HG02981 (cell line): ENCODE measurements around the gene LRP1.

Experiments used
- ATAC-seq: cut with Tn5 transposase; IDR thresholded peaks from one replicate; pipeline ENCODE4 v1.9.1; 2021; ENCODE audit warnings: mild to moderate bottlenecking, moderate library complexity; ENCODE audit not compliant: unreplicated experiment

LRP1 gene

DNA sequence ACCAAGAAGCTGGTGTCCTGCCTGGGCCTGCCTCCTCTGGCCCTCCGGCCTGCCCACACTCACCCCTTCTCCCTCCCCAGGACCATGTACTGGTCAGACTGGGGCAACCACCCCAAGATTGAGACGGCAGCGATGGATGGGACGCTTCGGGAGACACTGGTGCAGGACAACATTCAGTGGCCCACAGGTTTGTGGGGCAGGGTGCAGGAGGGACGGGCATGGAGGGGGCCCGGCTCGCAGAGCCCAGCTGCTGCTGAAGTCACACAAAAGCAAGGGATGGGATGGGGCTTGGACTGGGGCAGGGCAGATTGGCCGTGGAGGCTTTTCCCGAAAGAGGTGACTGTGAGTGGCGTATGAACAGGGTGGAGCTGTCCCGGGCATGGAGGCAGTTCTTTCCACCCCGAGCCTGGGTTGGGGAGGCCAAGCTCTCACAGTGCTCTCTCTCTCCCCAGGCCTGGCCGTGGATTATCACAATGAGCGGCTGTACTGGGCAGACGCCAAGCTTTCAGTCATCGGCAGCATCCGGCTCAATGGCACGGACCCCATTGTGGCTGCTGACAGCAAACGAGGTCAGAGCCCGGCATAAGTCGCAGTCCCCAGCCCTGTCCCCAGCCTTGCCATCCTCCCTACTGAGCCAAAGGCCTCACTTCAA lies 80.5 kb downstream of the LRP1 start:
- ATAC-seq, result no peak

DNA sequence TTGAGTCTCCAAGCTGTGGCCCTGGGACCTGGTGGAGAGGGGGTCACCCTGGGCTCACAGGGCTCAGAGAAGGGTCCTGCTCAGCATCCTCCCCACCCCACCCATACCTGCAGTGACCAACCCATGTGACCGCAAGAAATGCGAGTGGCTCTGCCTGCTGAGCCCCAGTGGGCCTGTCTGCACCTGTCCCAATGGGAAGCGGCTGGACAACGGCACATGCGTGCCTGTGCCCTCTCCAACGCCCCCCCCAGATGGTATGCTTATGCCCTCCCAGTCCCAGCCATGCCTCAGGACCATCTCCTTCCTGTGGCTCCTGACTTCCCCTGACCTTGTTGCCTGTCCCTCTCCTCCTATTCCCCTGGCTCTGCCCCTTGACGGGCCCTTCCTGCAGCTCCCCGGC lies 81.6 kb downstream of the LRP1 start:
- no peak for ATAC-seq

GRCh38 chr12:57210461-57210860 lies 82.2 kb downstream of the LRP1 start:
- ATAC-seq, result no peak

- no peak for ATAC-seq
Observed at GRCh38 chr12:57210926-57211692, 82.8 kb downstream of the LRP1 start.

- no peak for ATAC-seq
Observed at GRCh38 chr12:57211791-57212700, 83.8 kb downstream of the LRP1 start.

GRCh38 chr12:57212701-57213057 lies 84.4 kb downstream of the LRP1 start:
- ATAC-seq, result no peak

DNA sequence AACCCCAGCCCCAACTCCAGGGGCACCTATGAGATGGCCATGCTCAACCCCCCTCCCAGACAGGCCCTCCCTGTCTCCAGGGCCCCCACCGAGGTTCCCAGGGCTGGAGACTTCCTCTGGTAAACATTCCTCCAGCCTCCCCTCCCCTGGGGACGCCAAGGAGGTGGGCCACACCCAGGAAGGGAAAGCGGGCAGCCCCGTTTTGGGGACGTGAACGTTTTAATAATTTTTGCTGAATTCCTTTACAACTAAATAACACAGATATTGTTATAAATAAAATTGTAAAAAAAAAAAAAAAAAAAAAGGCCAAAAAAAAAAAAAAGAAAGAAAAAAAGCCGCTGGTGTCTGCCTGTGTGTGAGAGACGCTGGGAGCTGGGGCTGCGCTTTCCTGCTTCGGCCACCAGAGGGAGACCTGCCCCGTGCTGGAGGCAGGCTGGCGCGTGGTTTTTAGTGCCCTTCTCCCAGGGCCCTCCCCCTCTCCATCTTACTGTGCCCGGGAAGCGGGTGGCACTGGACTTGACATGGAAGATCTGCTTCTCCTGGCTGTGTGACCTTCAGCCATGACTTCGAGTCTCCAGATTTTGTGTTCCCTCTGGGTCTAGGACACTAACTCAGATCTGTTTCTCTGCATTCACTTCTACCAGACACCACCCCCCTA lies 84.9 kb downstream of the LRP1 start:
- no peak for ATAC-seq

DNA sequence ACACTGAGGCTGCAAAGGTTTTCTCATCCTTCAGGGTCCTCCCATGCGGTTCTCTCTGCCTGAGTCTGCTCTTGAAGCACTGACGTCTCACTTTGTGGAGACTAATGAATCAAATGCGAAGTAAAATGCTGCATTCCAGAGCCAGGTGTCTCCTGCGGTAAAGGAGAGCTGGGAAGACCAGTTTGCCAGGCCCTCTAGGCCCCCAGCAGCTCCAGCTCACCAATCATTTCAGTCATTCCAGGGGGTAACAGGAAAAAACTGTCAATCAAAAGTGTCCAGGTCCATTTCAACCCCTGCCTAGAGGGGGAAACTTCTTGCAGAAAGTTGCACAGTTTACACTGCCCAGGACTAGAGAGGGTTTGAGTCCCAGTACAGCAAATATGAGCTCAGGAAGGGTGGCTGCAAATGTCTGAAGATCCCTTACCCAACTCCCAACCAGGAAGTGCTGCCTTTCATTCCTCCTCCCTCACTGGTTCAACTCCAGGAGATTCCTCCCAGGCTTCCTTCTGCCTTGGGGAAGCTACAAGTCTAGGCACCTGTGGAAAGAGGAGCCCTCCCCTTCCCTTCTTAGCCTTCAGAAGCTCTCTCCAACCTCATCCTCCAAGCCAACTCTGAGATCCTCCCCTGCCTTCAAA lies 85.6 kb downstream of the LRP1 start:
- ATAC-seq, result no peak

DNA sequence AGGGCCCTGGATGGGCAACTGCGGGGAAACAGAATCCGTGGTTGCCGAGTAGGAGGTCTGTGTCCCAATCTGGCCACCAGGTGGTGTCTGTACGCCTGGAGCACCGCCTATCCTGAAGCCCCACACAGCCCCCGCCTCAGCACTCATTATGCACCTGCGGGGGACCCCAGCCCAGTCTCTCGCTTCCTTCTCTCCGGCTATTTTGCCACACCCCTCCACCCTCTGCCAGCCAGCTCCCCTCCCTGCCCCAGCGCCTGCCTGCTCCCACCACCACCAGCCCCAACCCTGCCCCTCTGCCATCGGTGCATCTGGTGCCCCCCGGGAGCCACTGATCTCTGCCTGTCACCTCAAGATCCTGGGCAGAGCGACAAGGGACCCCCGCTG lies 86.1 kb downstream of the LRP1 start:
- no peak for ATAC-seq

DNA sequence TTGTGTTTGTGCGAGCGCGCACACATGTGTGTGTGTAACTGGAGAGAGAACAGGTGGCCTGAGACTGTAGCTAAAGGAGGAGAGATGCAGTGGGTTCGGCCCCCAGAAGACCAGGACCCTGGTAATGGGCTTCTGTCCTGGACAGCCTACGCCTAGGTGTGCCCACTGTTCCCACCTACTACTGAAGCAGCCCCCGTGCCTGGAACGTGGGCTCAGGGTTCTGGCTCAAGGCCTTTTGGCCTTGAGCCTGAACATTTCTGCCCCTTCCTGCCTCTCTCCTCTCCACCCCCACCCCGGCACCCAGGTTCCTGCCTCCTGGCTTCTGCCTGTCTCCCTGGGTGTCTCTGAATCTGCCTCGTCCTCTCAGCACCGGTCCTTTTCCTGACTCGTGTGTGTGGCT lies 86.8 kb downstream of the LRP1 start:
- no peak for ATAC-seq

DNA sequence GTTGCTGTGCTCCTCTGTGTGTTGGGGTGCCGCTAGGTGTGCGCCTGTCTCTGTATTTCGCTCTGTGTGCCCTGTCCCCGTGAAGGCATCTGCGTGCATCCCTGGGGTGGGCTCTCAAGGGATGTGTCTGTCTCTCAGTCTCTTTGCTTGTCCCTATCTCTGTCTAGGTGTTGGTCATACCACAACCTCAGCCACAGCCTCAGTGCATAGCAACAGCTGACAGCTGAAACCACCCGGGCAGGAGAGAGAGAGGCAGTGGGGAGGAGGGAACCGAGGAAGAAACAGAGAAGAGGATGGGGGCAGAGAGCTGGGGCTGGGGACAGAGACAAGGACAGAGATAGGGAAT lies 87.4 kb downstream of the LRP1 start:
- ATAC-seq, result no peak

GRCh38 chr12:57216014-57216911 lies 88.0 kb downstream of the LRP1 start, which contains the start of gene NXPH4:
Gene NXPH4, plus strand, starts transcription at chr12:57216794. Its CDS starts 176 bp downstream, at chr12:57216970.
- ATAC-seq, result no peak

DNA sequence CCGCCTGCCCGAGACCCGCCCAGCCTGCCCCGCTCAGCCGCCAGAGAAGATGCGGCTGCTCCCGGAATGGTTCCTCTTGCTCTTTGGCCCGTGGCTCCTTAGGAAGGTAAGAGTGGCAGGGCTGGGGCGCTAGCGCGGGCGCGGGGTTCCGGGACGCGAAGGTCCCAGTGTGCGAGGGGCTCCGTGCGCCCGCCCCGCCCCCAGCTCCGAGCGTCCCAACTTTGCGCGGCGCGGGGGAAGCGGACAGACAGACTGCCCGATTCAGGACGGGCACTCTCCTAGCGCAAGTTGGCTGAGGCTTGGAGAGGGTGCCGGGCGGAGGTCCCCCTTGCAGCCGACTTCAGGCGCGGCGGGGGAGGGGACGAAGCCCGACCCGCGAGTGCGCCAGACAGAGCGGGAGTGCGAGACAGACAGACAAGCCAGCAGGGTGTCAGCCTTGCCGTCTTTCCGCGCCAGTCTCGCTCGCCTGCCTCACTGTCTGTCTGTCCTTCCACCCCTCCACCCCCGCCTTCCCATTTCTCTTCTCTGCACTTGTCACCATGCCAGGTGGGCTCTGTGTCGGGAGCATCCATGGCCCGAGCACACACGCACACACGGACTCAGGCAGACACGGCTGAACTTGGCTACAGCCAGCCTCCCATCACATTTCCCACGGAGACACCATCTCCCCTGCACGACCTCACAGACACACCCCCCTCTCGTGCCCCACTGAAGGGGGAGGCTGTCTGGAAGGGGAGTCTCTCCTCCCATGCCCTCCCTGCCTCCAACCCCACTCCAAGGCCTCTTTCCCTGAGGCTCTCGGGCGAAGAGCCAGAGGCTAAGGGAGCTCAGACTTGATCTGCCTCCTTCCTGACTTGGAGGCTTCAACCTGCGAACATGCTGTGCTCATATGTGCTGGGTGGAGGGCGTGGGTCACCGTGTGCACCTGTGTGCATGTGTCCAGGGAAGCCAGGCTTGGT lies 88.9 kb downstream of the LRP1 start:
- no peak for ATAC-seq

DNA sequence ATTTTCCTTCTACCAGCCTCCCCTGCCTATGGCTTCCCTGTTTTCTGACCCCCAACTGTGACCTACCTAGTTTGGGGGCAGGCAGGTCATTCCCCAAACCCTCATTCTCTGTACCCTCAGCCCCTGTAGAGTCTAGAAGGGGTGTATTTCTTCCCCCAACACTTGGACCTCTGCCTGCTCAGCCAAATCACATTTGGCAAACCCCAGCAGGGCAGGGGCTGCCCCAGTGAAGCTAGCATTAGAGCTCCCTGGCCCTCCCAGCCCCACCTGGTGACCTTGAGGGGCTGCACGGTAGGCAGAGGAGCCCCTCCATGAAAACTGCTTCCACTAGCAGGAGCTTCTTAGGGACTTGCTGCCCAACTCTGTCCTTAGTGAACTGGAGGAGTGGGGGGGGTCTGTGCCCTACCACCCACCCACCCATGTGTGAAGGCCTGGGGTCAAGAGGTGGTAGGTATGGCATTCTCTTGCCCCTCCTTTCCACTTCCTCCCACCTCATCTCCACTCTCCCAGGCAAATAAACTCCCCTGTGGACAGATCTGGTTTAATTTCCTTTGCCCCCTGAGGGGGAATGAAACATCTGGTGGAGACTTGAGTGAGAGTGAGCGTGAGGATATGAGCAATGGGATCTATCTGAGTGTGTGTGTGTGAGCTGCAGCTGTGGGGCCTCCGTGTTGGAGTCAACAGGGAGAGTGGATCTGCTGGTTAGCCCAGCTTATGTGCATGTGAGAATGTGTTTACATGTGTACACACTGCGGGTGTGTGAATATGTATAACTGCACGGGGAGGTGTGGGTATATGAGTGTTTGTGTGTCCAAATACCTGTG lies 90.0 kb downstream of the LRP1 start:
- no peak for ATAC-seq

GRCh38 chr12:57219205-57219992 lies 91.1 kb downstream of the LRP1 start:
- no peak for ATAC-seq

- no peak for ATAC-seq
Observed at GRCh38 chr12:57219993-57220754, 91.9 kb downstream of the LRP1 start.
